ENCODE data around the gene FTSJ1. TPM values are rescaled to one million over a fixed set of nuclear protein-coding genes. Genes with fewer than 3 reads are reported as not detected.
A peak's percentile ranks its signal among the peaks of the same experiment; 100 is the strongest.

The FTSJ1 gene
- total RNA-seq, 1 experiment from 2014 or later, result 49.4 TPM

DNA sequence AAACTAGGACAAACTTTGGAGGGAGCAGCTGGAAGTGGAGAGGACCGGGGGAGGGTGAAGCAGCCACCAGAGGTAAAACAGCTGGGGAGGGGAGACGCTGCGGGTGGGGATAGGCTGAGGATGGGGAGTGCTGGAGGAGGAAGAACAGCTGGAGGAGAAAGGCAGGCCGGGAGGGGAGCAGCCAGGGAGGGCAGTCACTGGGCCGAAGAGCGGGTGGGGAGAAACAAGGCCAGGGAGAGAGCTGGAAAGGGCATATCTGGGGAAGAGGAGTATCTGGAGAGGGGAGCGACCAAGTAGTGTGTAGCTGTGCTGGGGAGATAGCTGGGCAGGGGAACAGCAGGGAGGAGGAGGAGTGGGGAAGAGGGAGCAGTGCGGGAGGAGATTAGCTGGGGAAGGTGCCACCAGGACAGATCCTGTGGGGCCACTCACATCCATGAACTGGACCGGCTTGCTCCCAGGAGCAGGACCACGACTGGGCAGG, 8.7 kb upstream of the FTSJ1 start:
- H3K4me1 ChIP-seq (ENCODE audit: insufficient read depth, low read length), result peaks cover 4% of the 10 kb centered on the region; the same call in 1 of the 2 replicates
- Mint-ChIP-seq H3K27me3 (ENCODE audit: low read depth) (peaks cover 3% of the 10 kb centered on the region; the same call in 1 of the 2 replicates), H3K4me3 (peak overlapping the region; percentile 83 to 90), H3K4me1 (peaks cover 15 to 28% of the 10 kb centered on the region in 2 experiments), H3K27ac (peak overlapping the region in 1 of 3 experiments; percentile 52; a peak in 1 of 7 replicates), H3K9me3 (peaks cover 82 to 88% of the 10 kb centered on the region in 2 experiments), H3K36me3 (ENCODE audit: insufficient read depth in 1 of 3, low read depth in 3 of 3) (peaks cover 29 to 38% (median 35%) of the 10 kb centered on the region in 3 experiments)
- no peaks in the 10 kb centered on the region for H3K79me1 ChIP-seq (ENCODE audit: insufficient read depth, low read depth, low read length, poor library complexity, severe bottlenecking)
- H4K8ac ChIP-seq (replicated peaks; ENCODE audit: insufficient read length, low read depth, low read length), result no peak overlapping the region
- WGBS (ENCODE audit: extremely low coverage, insufficient read length, low lambda C conversion rate), result no CpG with 5 or more reads among the region's 10 CpGs
- no peak overlapping the region for H3K56ac ChIP-seq (ENCODE audit: insufficient read length, low read depth, low read length)
- no peak overlapping the region for H3T11ph ChIP-seq (ENCODE audit: low read length)
- no peak overlapping the region for H2BK15ac ChIP-seq (ENCODE audit: low read depth, low read length)
- no peak overlapping the region for H3K23ac ChIP-seq (ENCODE audit: insufficient read length, low read depth, low read length)
- H4K20me1 ChIP-seq (ENCODE audit: control insufficient read depth, insufficient read depth, insufficient read length), result no peaks in the 10 kb centered on the region
- H2BK20ac ChIP-seq (ENCODE audit: low read depth, low read length, poor library complexity, severe bottlenecking), result no peak overlapping the region
- H3K18ac ChIP-seq (ENCODE audit: insufficient read length, low read depth, low read length), result no peak overlapping the region
- no peak overlapping the region for H3K9ac ChIP-seq (ENCODE audit: extremely low read depth, insufficient read length, low read length)
- H3K4me2 ChIP-seq (ENCODE audit: insufficient read depth, insufficient read length, low read length), result peak overlapping the region; percentile 69
- TF ChIP-seq, protein P1, sequence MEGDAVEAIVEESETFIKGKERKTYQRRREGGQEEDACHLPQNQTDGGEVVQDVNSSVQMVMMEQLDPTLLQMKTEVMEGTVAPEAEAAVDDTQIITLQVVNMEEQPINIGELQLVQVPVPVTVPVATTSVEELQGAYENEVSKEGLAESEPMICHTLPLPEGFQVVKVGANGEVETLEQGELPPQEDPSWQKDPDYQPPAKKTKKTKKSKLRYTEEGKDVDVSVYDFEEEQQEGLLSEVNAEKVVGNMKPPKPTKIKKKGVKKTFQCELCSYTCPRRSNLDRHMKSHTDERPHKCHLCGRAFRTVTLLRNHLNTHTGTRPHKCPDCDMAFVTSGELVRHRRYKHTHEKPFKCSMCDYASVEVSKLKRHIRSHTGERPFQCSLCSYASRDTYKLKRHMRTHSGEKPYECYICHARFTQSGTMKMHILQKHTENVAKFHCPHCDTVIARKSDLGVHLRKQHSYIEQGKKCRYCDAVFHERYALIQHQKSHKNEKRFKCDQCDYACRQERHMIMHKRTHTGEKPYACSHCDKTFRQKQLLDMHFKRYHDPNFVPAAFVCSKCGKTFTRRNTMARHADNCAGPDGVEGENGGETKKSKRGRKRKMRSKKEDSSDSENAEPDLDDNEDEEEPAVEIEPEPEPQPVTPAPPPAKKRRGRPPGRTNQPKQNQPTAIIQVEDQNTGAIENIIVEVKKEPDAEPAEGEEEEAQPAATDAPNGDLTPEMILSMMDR (conservative IDR thresholded peaks at IDR 0.05), result no peak
- no peak for DNase-seq
- no peak overlapping the region for H3K4ac ChIP-seq (ENCODE audit: low read depth, low read length)
- H3K23me2 ChIP-seq (ENCODE audit: insufficient read length, low read depth, low read length, poor library complexity, severe bottlenecking), result peaks cover 8% of the 10 kb centered on the region
- H2BK12ac ChIP-seq (ENCODE audit: insufficient read length, low read depth, low read length), result no peak overlapping the region
- peaks cover 49% of the 10 kb centered on the region for H3K9me3 ChIP-seq (ENCODE audit: control insufficient read depth, low read depth, low read length)
- no peaks in the 10 kb centered on the region for H3K27me3 ChIP-seq (ENCODE audit: insufficient read depth, low read length)
- H4K5ac ChIP-seq (ENCODE audit: insufficient read length, low read depth, low read length), result no peak overlapping the region
- H3K27ac ChIP-seq (ENCODE audit: insufficient read length, low read depth, low read length), result no peak overlapping the region
- H3K79me2 ChIP-seq (ENCODE audit: insufficient read depth, low read length), result no peaks in the 10 kb centered on the region
- H2AK5ac ChIP-seq (ENCODE audit: insufficient read length, low read length), result no peak overlapping the region
- H2AFZ ChIP-seq (ENCODE audit: low read length), result no peak overlapping the region
- no peak overlapping the region for H4K91ac ChIP-seq (ENCODE audit: insufficient read length, low read depth, low read length)
- no peak overlapping the region for H2BK120ac ChIP-seq (ENCODE audit: low read depth, low read length, poor library complexity, severe bottlenecking)
- 0 out of 2 replicates have a peak overlapping the region, but pooled peaks have one; percentile 46 for H3K14ac ChIP-seq (ENCODE audit: insufficient read depth, low read length)
- no peak overlapping the region for H2BK5ac ChIP-seq (ENCODE audit: insufficient read length, low read length)

All from H9 (cell line).